Gastrocnemius medialis (tissue), 4 donors: ENCODE measurements around the gene ANGEL2.

Experiments used
- POLR2A ChIP-seq, 2 donors: fragments of 450-650 bp; IDR thresholded peaks; one replicate each; pipeline ENCODE4 v1.6.1; 2017; ENCODE audit warnings: antibody characterized with exemption in 2 of 2, mild to moderate bottlenecking in 2 of 2, moderate library complexity in 2 of 2
- TF ChIP-seq, protein P1 (sequence below), 5 experiments: fragments of 450-650 bp in 3 of 5; fragments of 200-600 bp in 2 of 5; sonication (generic) in 2 of 5; IDR thresholded peaks in 4 of 5; conservative IDR thresholded peaks in 1 of 5; 1 replicate in 4 of 5; 2 replicates in 1 of 5; pipeline ENCODE4 v1.5.1; 2016 to 2019; ENCODE audit warnings: antibody characterized with exemption in 5 of 5, mild to moderate bottlenecking in 3 of 5, moderate library complexity in 3 of 5

DNA sequence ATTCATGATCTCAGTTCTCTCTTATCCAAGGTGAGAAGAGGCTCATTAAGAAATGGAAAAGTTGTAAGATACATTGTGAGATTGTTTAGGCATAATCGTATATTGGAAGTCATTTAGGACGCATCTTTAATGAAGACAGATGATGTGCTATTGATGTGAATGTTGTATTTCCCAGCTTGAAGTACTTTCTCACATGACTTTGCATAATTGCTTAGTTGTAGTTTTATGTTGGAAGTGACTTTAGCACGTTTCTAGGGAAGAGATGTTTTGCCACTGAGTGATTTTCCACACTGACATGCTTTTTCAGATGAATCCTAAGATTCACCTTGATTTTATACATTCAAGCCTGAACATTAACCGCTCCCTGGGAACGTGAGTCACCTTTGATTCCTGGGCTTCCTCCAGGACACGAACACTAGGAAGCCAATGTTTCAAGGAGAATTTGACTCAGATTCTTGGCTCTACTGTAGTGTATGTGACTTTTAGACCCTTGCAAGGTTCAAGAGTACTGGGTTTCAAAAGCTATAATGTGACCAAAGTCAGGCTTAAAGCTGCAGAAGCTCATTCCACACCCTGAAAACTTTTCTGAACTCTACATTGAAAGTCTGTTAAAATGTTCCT, 27.9 kb downstream of the ANGEL2 start:
- TF ChIP-seq, protein P1, sequence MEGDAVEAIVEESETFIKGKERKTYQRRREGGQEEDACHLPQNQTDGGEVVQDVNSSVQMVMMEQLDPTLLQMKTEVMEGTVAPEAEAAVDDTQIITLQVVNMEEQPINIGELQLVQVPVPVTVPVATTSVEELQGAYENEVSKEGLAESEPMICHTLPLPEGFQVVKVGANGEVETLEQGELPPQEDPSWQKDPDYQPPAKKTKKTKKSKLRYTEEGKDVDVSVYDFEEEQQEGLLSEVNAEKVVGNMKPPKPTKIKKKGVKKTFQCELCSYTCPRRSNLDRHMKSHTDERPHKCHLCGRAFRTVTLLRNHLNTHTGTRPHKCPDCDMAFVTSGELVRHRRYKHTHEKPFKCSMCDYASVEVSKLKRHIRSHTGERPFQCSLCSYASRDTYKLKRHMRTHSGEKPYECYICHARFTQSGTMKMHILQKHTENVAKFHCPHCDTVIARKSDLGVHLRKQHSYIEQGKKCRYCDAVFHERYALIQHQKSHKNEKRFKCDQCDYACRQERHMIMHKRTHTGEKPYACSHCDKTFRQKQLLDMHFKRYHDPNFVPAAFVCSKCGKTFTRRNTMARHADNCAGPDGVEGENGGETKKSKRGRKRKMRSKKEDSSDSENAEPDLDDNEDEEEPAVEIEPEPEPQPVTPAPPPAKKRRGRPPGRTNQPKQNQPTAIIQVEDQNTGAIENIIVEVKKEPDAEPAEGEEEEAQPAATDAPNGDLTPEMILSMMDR (IDR thresholded peaks at IDR 0.05 in 4 of 5, conservative IDR thresholded peaks at IDR 0.05 in 1 of 5), result no peak
- no peak for TF ChIP-seq POLR2A (IDR thresholded peaks at IDR 0.05)
